Stomach (tissue), 4 donors: ENCODE measurements around the gene SLC25A1.

Experiments used
- POLR2A ChIP-seq, 4 donors: fragments of 450-650 bp; IDR thresholded peaks; one replicate each; pipeline ENCODE4 v1.6.1; 2016; ENCODE audit warnings: antibody characterized with exemption in 4 of 4, control low read depth in 2 of 4, mild to moderate bottlenecking in 1 of 4, moderate library complexity in 1 of 4
- TF ChIP-seq, protein P1 (sequence below), 7 experiments: fragments of 450-650 bp in 4 of 7; fragments of 200-600 bp in 3 of 7; sonication (generic) in 3 of 7; IDR thresholded peaks; one replicate each; pipeline ENCODE4 v1.5.1; 2016 to 2019; ENCODE audit warnings: antibody characterized with exemption in 7 of 7, control low read depth in 2 of 7, mild to moderate bottlenecking in 1 of 7

DNA sequence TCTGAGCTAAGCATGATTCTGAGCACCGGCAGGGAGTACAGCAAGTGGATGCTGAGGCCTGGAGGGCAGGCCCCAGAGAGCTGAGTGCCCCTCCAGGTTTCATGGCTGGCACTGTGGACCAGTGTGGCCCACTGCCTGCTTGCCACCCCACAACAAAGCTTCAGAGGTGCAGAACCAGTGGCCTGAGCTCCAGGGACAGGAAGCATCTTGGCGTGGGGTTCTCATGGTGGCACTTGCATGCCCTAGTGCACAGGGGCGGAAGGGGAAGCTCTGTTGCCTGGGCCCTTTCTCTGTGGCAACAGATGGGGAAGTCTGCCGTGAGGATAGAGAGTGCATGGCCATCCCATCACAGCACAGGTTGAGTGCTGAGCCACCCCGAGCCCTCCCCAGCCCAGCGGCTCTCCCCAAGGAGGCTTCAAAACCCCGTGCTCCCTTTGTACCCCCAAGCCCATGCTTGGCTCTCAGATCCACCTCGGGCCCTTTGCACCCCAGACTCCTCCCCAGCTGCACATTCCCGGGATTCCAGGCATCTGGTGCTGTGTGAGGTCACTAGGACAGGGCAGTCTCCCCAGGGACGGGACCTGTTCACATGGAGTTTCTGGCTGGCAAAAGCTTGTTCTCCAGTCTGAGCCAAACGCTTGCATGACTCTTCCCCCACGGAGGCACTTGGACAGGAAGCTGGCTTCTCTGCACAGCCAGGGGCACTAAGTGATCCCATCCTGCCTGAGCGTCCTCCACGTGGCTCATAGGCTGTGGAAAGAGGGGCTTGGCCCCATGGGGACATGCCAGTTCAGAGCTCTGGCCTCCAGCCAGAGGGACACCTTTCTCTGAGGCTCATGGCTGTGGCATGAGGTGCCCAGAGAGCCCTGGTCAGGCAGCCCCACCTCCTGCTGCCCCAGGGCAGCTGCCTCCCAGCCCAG is 4.2 kb downstream of the SLC25A1 start:
- no peak for TF ChIP-seq POLR2A (IDR thresholded peaks at IDR 0.05)
- TF ChIP-seq, protein P1, sequence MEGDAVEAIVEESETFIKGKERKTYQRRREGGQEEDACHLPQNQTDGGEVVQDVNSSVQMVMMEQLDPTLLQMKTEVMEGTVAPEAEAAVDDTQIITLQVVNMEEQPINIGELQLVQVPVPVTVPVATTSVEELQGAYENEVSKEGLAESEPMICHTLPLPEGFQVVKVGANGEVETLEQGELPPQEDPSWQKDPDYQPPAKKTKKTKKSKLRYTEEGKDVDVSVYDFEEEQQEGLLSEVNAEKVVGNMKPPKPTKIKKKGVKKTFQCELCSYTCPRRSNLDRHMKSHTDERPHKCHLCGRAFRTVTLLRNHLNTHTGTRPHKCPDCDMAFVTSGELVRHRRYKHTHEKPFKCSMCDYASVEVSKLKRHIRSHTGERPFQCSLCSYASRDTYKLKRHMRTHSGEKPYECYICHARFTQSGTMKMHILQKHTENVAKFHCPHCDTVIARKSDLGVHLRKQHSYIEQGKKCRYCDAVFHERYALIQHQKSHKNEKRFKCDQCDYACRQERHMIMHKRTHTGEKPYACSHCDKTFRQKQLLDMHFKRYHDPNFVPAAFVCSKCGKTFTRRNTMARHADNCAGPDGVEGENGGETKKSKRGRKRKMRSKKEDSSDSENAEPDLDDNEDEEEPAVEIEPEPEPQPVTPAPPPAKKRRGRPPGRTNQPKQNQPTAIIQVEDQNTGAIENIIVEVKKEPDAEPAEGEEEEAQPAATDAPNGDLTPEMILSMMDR (IDR thresholded peaks at IDR 0.05) = no peak
